ENCODE data around the gene DYNC1I1. TPM values are rescaled to one million over a fixed set of nuclear protein-coding genes. Genes with fewer than 3 reads are reported as not detected.

The DYNC1I1 gene
- total RNA-seq = 2.3 TPM
- long read RNA-seq, partial matches to known transcripts = 1 of 3 reads
- long read RNA-seq, other reads (novel, unspliced or antisense) = 1 of 3 reads

GRCh38 chr7:95772298-95772770 lies at the start of gene DYNC1I1:
TSS of gene DYNC1I1 (plus strand) at chr7:95772554. CDS start at chr7:95804730, 32,176 bp downstream.
- no peak within 1 kb of the TSS for H3K27ac ChIP-seq
- H3K9me3 ChIP-seq = no peaks in the 10 kb centered on the region
- no peak for TF ChIP-seq CTCF (IDR thresholded peaks at IDR 0.05)
- no peaks in the 10 kb centered on the region for H3K27me3 ChIP-seq
- H3K4me1 ChIP-seq = peaks cover 5% of the 10 kb centered on the region
- peak within 1 kb of the TSS; percentile 69 for H3K4me3 ChIP-seq
- no peaks in the 10 kb centered on the region for H3K36me3 ChIP-seq
- ATAC-seq = peak; percentile 98
- intact Hi-C loops (cut with DNase I) = no loop called here
- peak; percentile 84 for DNase-seq

- ATAC-seq = peak; percentile 63
- intact Hi-C loops (cut with DNase I) = no loop called here
These were observed 48.7 kb upstream of the DYNC1I1 start for GRCh38 chr7:95723583-95724180.

GRCh38 chr7:95725205-95725604 lies 47.1 kb upstream of the DYNC1I1 start:
- no peak for DNase-seq
- intact Hi-C loops (cut with DNase I) = no loop called here
- no peak overlapping the region for H3K4me3 ChIP-seq
- TF ChIP-seq CTCF (IDR thresholded peaks at IDR 0.05) = no peak
- H3K9me3 ChIP-seq = no peaks in the 10 kb centered on the region
- no peak overlapping the region for H3K27ac ChIP-seq
- no peaks in the 10 kb centered on the region for H3K4me1 ChIP-seq
- no peaks in the 10 kb centered on the region for H3K27me3 ChIP-seq
- ATAC-seq = no peak
- H3K36me3 ChIP-seq = no peaks in the 10 kb centered on the region

More at GRCh38 chr7:95723583-95724180, 48.7 kb upstream of the DYNC1I1 start:
- Histone ChIP-seq H3K9me3 (no peaks in the 10 kb centered on the region), H3K4me1 (no peaks in the 10 kb centered on the region), H3K36me3 (no peaks in the 10 kb centered on the region), H3K4me3 (no peak overlapping the region), H3K27me3 (no peaks in the 10 kb centered on the region), H3K27ac (no peak overlapping the region)
- TF ChIP-seq CTCF (IDR thresholded peaks at IDR 0.05) = peak; percentile 47
- DNase-seq = no peak

- intact Hi-C loops (cut with DNase I) = loop anchor here (10.0 kb wide), 1 partner anchor 144 kb away; no protein-coding TSS in a partner anchor
- no peaks in the 10 kb centered on the region for H3K36me3 ChIP-seq
- no peak for DNase-seq
- TF ChIP-seq CTCF (IDR thresholded peaks at IDR 0.05) = no peak
- no peak for ATAC-seq
- H3K4me3 ChIP-seq = no peak overlapping the region
- no peak overlapping the region for H3K27ac ChIP-seq
- no peaks in the 10 kb centered on the region for H3K27me3 ChIP-seq
- no peaks in the 10 kb centered on the region for H3K9me3 ChIP-seq
- H3K4me1 ChIP-seq = no peaks in the 10 kb centered on the region
These were observed 41.7 kb upstream of the DYNC1I1 start for GRCh38 chr7:95730493-95731280.

- DNase-seq (no peak), ATAC-seq (no peak)
- H3K4me3 ChIP-seq = no peak overlapping the region
- TF ChIP-seq CTCF (IDR thresholded peaks at IDR 0.05) = no peak
- no peaks in the 10 kb centered on the region for H3K36me3 ChIP-seq
- no peaks in the 10 kb centered on the region for H3K4me1 ChIP-seq
- intact Hi-C loops (cut with DNase I) = loop anchor here (10.0 kb wide), 1 partner anchor 138 kb away; no protein-coding TSS in a partner anchor
- H3K27me3 ChIP-seq = no peaks in the 10 kb centered on the region
- no peaks in the 10 kb centered on the region for H3K9me3 ChIP-seq
- H3K27ac ChIP-seq = no peak overlapping the region
These were observed 35.7 kb upstream of the DYNC1I1 start for GRCh38 chr7:95736635-95737034.
